GM19043 (cell line): ENCODE data around the gene TUBA8.
"Not testable (repeated sequence)": the region's sequence is repeated elsewhere in the genome, so short reads cannot be mapped to it uniquely, and the experiment has no call there.

Experiments used
- ATAC-seq: cut with Tn5 transposase; IDR thresholded peaks from one replicate; pipeline ENCODE4 v1.9.1; 2021; ENCODE audit warnings: low read depth; ENCODE audit not compliant: unreplicated experiment

TUBA8 gene

DNA sequence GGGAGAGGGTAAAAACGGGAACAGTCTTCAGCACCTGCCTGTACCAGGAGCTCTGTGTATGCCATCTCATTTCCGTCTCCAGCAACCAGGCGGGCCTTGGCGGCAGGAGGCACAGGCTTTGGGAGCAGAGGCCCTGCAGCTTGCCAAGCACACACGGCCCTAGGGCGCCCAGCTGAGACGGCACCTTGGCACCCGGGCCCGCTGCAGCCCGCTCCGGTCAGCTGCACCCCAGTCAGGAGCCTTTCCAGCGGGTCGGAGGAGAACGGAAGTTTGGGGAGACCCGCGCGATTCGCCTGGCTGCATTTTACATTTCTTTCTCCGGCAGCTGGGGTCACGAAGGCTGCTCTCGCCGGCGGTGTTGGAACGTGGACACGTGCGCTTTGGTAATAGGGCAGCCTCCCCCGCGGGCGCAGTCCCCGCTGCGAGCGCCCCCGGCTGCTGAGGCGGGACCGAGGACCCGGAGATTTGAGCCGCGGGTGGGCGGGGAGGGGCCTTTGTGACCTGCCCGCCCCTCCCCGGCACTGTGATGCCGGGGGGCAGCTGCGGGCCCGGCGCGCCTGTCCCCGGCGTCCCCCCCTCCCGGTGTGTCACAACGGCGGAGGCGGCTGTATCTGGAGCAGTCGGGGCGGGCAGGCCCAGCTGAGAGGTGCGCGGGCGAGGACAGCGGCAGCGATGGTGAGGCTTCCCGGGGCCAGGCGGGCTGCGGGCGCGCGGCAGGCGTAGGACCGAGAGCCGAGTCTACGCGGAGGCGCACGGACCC is at the start of gene TUBA8:
Gene TUBA8, plus strand, starts transcription at position 616 of the 760 bp plus-strand sequence. Its CDS starts 57 bp downstream, at position 673.
- no peak for ATAC-seq

DNA sequence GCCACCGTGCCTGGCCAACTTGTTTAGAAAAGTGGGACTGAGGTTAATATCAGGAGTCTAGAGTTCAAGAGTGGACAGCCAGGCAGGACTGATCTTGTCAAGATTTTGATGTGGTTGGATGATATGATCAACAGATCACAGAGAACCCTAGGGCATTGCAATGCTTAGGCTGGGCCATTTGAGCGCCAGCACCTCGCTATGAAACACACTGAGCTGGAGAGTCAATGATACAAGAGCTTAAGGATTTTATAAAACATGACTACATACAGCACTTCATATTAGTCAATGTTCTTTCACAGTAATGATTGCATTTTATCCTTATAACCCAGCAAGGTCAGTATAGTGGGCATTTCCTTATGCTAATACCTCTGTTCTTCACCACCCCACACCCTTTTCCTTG is 48.2 kb upstream of the TUBA8 start:
- no peak for ATAC-seq

DNA sequence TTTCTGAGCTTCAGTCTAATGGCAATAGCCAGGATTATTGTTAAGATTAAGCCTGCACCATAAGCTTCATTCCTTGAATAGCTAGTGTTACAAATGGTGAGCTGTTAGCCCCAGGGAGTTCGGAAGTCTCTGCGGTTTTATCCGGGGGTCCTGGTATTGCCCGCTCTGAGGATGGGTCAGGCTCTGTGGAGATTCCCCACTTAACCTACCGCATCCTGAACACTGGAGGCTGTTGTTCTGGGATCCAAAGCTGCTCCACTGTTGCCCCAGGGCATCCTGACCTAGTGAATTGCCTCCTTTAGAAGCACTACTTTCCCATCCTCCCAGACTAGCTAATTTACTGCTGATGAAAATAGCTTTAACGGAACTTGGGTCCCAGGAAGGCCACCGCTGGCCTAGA is 47.3 kb upstream of the TUBA8 start:
- ATAC-seq: no peak

DNA sequence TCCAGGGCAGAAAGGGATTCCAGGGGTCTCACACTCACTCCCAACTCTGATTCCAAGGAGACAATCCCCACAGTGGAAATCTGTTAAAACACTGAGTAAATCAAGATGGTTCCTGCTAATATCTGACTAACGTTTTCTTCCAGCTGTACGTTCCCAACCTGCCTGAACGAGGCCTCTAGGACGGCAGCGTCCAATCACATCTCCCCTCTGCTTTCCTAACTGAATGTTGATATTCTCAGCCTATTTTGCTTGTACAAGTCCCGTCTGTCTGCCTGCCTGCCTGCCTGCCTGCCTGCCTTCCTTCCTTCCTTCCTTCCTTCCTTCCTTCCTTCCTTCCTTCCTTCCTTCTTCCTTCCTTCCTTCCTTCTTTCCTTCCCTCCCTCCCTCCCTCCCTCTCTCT is 46.9 kb upstream of the TUBA8 start:
- ATAC-seq: not testable (repeated sequence)

DNA sequence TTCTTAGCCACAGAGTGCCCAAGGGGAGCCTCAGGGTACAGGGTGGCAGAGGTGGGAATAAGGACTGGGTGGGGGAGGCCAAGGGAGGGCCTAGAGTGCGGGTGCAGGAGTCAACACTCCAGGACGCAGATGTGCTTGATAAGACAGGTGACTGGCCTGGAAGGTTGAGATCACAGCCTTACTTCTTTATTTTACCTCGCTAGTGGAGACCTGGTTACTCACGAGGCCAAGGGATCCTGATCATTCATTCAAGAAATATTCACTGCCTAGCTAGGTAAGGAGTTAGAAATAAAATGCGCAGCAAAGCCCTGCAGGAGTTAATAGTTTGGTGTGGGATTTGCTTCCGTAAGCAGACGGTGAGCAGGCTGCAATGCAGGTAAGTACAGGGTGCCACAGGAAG is 46.0 kb upstream of the TUBA8 start:
- no peak for ATAC-seq

DNA sequence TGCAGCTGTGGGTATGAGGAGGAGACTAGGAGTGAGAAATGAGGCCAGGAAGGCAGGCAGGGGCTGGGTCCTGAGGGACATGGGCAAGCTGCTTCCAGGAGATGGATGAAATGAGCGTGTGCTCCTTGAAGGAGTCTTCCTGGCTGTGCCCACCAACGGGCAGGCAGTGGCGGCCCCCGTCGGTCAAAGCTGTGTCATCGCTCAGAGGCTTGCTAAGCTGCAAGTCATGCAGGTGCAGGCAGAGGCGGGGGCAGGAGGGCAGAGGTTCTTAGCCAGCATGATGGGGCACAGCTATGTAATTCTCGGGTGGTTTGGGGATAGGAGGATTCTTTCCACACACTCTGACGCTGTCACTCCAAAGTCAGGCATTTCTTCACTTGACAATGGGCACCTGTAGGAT is 45.4 kb upstream of the TUBA8 start:
- no peak for ATAC-seq

DNA sequence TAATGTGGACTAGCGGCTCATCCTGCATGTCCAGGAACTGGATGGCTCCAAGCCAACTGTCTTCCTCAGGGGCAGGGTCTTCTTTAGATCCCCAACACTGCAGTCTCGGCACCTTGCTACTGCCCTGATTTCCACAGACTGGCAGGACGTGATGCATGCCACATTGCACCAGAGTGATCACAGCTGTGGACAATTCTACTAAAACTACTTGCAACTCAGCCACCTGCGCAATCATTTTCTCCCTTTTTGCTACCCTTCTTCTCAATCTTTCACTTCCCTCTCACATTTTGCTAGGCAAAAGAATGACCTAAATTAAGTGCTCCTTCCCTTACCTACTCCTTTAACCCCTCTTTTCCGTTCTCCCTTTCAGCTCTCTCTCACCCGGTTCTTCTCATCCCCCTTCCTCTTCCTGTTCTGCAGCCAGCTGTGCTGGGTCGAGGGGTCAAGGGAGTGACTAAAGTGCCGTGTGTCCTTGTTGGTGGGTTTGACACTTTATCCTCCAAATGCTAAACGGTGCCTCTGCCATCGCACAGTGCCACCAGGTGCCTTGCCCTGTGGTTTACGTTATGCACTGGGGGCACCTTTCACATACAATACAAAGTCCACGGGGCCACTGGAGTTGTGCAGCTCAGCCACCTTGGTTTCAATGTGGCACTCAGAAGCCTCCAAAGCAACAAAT is 44.3 kb upstream of the TUBA8 start:
- no peak for ATAC-seq

DNA sequence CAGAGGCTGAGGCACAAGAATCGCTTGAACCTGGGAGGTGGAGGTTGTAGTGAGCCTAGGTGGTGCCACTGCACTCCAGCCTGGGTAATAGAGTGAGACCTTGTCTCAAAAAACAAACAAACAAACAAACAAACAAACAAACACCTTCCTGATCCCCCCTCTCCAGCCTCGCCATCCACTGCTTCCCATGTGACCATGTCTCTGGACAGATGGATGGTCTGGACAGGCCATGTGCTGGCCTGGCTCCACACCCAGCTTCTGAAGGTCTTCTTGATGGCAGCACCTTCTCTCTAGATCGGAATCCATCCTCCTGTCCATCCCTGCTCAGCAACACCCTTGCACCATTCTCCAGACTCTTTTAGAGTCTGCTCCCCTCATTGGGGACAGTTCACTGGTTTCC is 43.5 kb upstream of the TUBA8 start:
- ATAC-seq: no peak

DNA sequence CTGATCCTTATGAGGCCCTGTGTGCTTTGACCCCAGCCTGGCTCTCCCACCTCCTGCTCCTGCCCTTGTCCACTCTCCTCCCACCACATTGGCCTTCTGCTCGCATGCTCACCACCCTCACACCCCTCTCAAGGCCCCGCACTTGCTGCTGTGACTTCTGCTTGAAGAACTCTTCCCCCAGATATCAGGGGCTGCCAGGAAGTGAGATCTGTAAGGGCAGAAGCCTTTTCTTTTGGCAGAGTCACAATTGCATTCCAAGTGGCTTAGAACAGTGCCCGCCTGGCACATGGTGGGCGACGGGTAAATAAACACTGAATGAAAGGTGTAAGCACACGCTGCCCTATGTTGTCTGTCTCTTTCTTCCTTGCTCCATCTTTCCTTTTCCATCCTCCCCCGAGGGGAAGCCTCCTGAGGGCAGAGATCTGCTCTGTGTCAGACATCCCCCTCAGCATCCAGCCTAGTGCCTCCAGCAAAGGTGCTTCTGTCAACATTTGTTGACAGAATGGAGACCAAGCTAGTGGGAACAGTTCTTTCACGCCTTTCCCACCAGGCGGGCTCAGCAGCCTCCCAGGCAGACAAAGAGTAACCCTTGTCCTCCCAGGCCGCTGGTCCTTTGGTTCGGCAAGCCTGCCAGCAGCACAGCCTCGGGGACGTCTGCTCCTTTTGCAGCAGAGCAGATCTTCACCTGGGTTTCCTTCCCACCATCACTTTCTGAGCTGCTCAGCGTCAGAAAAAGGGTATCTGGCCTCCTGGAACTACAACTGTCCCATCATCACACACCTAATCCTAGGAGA is 42.9 kb upstream of the TUBA8 start:
- ATAC-seq: no peak

DNA sequence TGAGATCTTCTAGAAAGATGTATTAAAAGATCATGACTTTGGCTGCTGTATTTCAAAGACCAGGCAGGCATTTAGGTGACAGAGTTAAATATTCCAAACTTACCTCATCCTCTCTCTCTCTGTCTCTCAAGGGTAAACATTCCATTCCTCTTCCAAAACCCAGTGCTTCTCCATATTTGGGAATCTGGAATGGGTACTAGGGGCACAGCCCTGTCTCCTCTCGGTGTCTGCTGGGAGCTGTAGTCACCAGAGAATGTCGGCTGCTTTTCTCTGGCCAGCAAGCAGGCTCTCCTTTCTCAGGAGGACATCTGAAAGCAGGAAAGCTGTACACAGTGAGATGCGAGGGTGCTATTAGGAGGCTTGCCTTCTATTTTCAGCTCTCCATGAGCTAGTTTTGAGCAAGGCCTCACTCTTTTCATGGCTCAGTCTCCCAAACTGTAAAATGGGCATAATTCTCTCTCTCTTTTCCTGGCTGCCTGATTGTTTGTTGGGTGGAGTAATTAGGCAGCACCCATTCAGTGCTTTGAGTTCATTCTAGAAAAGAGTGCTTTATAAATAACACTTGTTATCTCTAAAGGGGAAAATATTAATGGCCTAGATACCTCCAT is 42.1 kb upstream of the TUBA8 start:
- no peak for ATAC-seq

DNA sequence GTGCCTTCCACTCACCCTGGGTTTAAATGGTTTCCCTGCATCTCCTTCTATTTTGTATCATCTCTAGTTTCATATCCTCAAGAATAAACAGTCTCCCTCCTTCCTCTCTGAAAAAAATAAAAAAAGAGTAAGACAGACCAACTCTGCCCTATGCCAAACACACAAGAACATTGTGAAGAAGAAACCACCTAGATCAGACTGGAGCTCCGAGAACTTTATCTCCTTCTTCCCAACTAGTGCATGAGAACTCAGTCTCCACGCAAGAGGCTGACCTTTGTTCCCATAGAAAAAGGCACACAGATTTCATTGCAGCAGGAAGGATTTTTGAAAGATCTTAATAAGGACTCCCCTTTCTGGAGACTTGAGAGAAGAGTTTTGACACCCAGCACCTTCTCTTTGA is 41.6 kb upstream of the TUBA8 start:
- ATAC-seq: no peak

DNA sequence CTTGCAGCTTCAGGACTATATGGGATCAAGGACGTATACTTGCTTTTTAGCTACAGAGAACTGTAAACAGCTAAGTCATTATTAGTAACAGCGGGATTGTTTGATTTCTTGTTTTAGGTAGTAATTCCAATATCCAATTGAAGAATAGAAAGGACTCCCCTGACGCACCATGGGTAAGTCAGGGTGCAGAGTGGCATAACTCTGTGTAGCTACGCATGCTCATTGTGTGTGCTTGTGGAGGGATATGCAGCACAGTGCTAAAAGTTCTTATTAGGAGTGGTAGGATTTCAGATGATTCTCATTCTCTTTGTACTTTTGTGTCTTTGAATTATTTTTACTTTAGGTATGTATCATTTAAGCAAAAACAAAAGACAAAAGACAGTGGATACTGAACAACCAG is 40.6 kb upstream of the TUBA8 start:
- ATAC-seq: no peak

DNA sequence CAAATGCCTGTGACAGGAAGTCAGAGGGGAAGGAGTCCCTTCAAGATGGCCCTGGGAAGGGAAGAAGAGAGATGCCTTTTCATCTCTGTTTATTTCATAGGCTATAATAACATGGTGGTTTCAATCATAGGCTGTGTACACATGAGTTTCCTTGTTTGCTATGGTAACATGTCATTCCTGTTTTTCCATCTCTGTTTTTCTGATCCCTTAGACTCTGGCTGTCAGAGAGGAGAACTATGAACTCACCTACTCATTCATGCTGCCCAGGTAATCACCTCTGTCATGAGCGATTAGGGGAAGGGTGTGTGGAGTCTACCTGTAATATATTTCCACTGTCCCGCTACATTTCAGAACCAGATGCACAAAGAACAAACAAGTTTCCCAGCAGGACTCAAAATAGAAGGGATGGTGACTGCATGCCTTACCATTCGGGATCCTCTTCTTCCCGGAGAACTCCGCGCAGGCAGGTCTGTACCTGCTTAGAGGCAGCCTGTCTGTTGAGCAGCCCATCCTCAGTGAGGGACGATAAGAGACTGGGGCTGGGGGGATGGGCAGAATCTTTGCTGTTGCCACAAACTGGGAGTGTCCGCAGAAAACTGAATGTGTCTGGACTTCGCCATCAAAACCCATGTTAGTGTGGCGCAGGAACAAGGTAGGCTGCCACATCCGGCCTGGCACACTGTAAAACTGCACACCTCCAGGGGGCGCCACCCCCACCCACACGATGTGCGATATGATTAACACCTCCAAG is 39.9 kb upstream of the TUBA8 start:
- ATAC-seq: no peak

DNA sequence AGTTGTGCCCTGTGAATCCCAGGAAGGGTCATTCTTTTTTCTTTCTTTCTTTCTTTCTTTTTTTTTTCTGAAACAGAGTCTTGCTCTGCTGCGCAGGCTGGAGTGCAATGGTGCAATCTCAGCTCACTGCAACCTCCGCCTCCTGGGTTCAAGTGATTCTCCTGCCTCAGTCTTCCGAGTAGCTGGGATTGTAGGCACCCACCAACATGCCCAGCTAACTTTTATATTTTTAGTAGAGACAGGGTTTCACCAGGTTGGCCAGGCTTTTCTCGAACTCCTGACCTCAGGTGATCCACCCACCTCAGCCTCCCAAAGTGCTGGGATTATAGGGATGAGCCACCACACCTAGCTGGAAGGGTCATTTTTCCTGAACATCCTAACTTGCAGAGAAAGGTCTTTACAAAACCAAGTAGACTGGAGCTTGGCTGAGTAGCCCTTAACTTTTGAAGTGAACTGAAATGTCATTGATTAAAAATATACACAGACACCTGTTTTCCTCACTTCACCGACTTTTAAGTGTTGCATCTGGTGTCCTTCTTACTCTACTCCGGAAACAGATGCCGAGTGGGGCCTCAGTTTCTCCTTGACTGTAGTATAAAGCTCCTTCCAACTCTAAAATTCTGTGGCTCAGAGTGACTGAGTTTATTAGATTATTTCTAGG is 39.2 kb upstream of the TUBA8 start:
- not testable (repeated sequence) for ATAC-seq

DNA sequence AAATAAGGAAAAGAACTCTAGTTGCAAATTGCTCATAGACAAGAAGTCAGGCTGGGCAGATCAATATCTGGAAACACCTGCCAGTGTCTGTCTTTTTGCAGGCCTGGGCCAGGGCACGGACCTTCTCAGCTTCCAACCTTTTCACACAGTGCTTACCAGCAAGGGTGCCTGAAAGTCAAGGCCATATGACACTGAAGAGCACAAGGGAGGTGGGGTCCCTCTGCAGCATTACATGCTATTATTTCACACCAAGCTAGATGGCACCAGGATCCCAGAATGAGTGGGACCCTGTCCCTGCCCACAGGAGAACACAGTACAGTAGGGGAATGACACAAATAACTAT is 38.7 kb upstream of the TUBA8 start:
- no peak for ATAC-seq

DNA sequence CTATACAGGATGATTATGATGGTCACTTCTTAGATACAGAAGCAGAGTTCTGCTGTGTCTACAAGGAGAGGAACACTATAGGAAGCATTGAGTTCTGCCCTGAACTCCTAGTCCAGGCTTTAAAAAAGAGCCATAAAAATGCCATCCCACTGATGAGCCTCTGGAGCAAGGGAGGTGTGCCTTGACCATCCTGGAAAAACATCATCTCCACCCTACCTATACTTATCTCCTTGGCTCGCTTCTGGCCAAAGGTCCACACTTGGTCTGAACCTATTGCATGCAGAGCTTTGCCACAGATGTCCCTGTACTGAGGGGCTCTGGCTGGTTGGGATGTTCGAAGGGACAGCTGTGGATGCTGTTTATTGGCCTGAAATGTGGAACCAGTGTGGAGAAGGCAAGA is 37.1 kb upstream of the TUBA8 start:
- ATAC-seq: no peak

DNA sequence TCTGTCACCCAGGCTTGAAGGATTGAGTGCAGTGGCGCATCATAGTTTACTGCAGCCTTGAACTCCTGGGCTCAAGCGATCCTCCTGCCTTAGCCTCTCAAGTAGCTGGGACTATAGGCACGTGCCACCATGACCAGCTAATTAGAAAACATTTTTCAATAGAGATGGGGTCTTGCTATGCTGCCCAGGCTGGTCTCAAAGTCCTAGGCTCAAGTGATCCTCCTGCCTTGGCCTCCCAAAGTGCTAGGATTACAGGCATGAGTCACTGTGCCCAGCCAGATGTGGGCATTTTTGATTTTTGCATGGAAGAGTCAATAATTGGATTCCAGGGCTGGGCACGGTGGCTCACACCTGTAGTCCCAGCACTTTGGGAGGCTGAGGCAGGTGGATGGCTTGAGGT is 36.7 kb upstream of the TUBA8 start:
- not testable (repeated sequence) for ATAC-seq

DNA sequence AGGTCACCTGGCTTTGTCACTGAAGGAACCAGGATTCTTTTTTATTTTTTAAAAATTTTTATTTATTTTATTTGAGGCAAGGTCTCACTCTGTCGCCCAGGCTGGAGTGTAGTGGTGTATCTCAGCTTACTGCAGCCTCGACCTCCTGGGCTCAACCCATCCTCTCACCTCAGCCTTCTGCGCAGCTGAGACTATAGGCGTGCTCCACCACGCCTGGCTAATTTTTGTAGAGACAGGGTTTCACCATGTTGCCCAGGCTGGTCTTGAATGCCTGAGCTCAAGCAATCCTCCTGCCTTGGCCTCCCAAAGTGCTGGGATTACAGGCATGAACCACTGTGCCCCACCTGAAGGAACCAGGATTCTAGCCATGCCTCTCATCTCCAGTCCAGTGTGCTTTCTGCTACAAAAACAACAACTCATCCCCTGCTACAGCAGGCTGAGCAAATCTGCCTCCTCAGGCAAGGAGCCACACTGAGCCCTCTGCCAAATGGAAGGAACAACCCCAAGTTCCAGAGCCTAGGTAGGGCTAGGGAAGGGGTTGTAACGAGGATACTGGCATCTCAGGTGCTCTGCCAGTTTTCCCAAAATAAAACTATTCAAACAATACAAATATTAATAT is 35.4 kb upstream of the TUBA8 start:
- no peak for ATAC-seq

DNA sequence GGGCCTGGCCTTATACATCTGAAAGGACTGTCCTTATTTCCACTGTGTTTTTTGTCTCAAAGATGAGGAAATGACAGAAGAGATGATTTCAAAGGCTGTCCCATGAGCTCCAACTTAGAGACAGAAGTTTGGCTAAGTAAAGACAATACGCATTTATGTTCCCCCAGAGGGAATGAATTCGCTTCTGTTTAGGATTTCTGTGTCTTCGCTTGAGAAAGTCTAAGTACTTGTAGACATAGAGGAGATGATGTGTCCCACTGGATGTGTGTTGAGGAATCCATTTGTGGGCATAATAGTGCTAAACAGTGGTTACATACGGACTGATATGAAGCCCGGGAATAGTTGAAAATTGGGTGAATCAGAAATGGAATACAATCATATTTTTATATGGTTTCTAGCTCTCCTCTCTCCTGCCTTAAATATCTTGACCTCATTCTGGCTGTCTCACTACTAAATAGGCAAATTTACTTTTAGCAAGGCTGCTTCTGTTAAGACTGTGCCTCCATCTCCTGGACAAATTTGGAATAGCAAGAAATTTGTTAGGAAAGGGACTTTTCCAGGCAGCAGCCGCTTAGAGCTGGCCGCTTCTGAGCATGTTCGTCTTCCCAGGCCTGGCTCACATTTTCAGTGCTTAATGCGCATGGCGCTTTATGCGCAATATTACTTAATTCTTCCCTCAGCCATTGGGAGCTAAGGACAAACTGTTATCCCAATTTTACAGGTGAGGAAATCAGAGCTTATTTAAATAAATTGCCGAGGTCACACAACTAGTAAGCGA is 34.7 kb upstream of the TUBA8 start:
- ATAC-seq: no peak
